GM12872 (cell line): ENCODE measurements around the gene PPM1F.

ENCODE experiments used
- CTCF ChIP-seq: IDR thresholded peaks from 3 replicates; pipeline ENCODE4 v1.5.1; 2011; ENCODE audit warnings: low read depth, mild to moderate bottlenecking, low read length, moderate library complexity; ENCODE audit not compliant: insufficient read depth

Gene PPM1F

GRCh38 chr22:21974058-21974649, 21.5 kb upstream of the PPM1F start:
- no peak for TF ChIP-seq CTCF

GRCh38 chr22:21972806-21973205, 20.2 kb upstream of the PPM1F start:
- TF ChIP-seq CTCF: no peak

- TF ChIP-seq CTCF: peak; percentile 95
Observed at GRCh38 chr22:21972293-21972779, 19.7 kb upstream of the PPM1F start.

- TF ChIP-seq CTCF: no peak
Observed at GRCh38 chr22:21971858-21972275, 19.2 kb upstream of the PPM1F start.

- no peak for TF ChIP-seq CTCF
Observed at GRCh38 chr22:21970800-21971617, 18.4 kb upstream of the PPM1F start.

- TF ChIP-seq CTCF: no peak
Observed at GRCh38 chr22:21970037-21970799, 17.6 kb upstream of the PPM1F start.
